Left lung (tissue), 10 donors: Measurements from ENCODE around the gene CMSS1. TPM values are rescaled to one million over a fixed set of nuclear protein-coding genes. Genes with fewer than 3 reads are reported as not detected.

Experiments used
- ATAC-seq: fragments of 200-7000 bp; cut with Tn5 transposase; one replicate; pipeline ENCODE4 v1.9.1; 2020; ENCODE audit warnings: moderate library complexity
- DNase-seq, 4 donors: peaks; one replicate each; pipeline ENCODE4 v3.0.0-alpha.2; 2013 to 2020
- H3K27ac ChIP-seq, 2 donors: fragments of 200-600 bp; sonication (generic) in 1 of 2; one replicate each; pipeline versions ENCODE4 v1.5.0 to v1.8.0; 2020 to 2021
- H3K27me3 ChIP-seq, 2 donors: fragments of 200-600 bp; sonication (generic) in 1 of 2; one replicate each; pipeline versions ENCODE4 v1.5.0 to v1.8.0; 2020 to 2021
- H3K36me3 ChIP-seq, 2 donors: fragments of 200-600 bp; sonication (generic) in 1 of 2; one replicate each; pipeline versions ENCODE4 v1.5.0 to v1.8.0; 2020 to 2021
- H3K4me1 ChIP-seq, 2 donors: fragments of 200-600 bp; one replicate each; pipeline ENCODE4 v1.8.0; 2021
- H3K4me3 ChIP-seq, 2 donors: fragments of 200-600 bp; sonication (generic) in 1 of 2; one replicate each; pipeline versions ENCODE4 v1.5.0 to v1.8.0; 2020 to 2021; ENCODE audit warnings: mild to moderate bottlenecking in 1 of 2
- H3K9me3 ChIP-seq, 2 donors: fragments of 200-600 bp; sonication (generic) in 1 of 2; one replicate each; pipeline versions ENCODE4 v1.5.0 to v1.8.0; 2020 to 2021
- intact Hi-C, 2 donors: fragments of 100-400 bp; cut with DNase I; formaldehyde crosslinking; loops; one replicate each; pipeline versions ENCODE4 v1.11.2 to v1.14.2; 2022
- polyA plus RNA-seq, 6 donors: library from polyadenylated mRNA; unstranded; fragments of 120-200 nt; gene quantifications; one replicate each; pipeline ENCODE4 v1.2.1, GENCODE V29; 2013; ENCODE audit not compliant: insufficient read length in 6 of 6
- total RNA-seq, 2 donors: library from RNA; stranded (reverse); fragmentation: NEBNext Ultra II Directional; extraction: Animal tissue kit (Norgen Biotek cat#: 25700); gene quantifications; one replicate each; pipeline ENCODE4 v1.2.1, GENCODE V29; 2021
- TF ChIP-seq, protein P1 (sequence below), 2 donors: fragments of 200-600 bp; sonication (generic) in 1 of 2; IDR thresholded peaks; one replicate each; pipeline versions ENCODE4 v1.5.0 to v1.8.0; 2021; ENCODE audit warnings: antibody characterized with exemption in 2 of 2
- donor health status: DM: no; HTN: yes; CAD: no.
- donor health status: DM: no; HTN: no; CAD: no.

The CMSS1 gene
- total and polyA plus RNA-seq, 8 donors, result 13.4 to 51.0 (median 41.8) TPM

DNA sequence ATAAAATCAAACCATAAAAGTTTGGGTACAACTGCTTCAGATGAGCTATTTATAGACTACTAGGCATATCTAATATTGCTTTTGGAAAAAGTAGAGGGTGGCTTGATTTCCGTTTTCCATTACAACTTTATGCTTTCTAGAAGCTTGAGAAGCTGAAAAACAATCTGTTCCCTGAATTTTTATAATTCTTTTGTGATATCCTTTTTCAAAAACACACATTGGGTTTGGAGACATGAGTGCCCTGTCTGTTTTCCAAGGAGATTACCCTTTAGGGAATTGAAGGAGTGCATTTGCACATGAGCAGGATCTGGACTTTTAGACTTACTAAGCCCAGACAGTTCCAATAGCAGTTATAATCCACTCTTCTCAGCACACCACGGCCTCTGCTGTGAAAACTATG, 346.1 kb downstream of the CMSS1 start:
- no peak overlapping the region for H3K4me3 ChIP-seq
- H3K27ac ChIP-seq, result peak overlapping the region in 1 of 2 donors; percentile 28
- peaks cover 0 to 5% of the 10 kb centered on the region in 2 donors for H3K36me3 ChIP-seq
- intact Hi-C loops, result loop anchor here in 1 of 2 donors (10.0 kb wide), 1 partner anchor 91 kb away; no protein-coding TSS in a partner anchor
- ATAC-seq, result no peak
- no peak for DNase-seq
- H3K4me1 ChIP-seq, result no peaks in the 10 kb centered on the region
- TF ChIP-seq, protein P1, sequence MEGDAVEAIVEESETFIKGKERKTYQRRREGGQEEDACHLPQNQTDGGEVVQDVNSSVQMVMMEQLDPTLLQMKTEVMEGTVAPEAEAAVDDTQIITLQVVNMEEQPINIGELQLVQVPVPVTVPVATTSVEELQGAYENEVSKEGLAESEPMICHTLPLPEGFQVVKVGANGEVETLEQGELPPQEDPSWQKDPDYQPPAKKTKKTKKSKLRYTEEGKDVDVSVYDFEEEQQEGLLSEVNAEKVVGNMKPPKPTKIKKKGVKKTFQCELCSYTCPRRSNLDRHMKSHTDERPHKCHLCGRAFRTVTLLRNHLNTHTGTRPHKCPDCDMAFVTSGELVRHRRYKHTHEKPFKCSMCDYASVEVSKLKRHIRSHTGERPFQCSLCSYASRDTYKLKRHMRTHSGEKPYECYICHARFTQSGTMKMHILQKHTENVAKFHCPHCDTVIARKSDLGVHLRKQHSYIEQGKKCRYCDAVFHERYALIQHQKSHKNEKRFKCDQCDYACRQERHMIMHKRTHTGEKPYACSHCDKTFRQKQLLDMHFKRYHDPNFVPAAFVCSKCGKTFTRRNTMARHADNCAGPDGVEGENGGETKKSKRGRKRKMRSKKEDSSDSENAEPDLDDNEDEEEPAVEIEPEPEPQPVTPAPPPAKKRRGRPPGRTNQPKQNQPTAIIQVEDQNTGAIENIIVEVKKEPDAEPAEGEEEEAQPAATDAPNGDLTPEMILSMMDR (IDR thresholded peaks at IDR 0.05), result no peak
- H3K9me3 ChIP-seq, result no peaks in the 10 kb centered on the region
- no peaks in the 10 kb centered on the region for H3K27me3 ChIP-seq

DNA sequence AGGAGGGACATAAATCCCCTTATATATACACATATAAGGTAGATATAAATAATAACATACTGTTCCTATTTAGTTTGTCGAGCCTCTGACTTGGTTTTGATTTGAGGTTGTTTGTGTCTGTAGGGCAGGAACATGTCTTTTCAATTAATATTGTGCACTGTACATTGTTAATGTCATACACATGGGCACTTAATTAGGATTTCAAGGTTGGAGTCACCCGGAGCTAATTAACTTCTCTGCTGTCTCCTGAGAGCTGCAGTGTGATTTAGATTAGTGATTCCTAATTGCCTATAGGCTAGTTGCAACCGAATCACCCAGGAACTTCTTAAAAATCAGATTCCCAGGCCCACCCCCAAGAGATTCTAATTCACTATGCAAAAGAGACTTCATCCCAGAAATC, 347.1 kb downstream of the CMSS1 start:
- Histone ChIP-seq H3K9me3 (no peaks in the 10 kb centered on the region), H3K4me3 (no peak overlapping the region), H3K27ac (no peak overlapping the region), H3K4me1 (no peaks in the 10 kb centered on the region), H3K36me3 (peaks cover 0 to 5% of the 10 kb centered on the region in 2 donors), H3K27me3 (no peaks in the 10 kb centered on the region)
- no peak for ATAC-seq
- no peak for DNase-seq
- TF ChIP-seq, protein P1 (IDR thresholded peaks at IDR 0.05), result no peak
- intact Hi-C loops, result loop anchor here in 1 of 2 donors (10.0 kb wide), 1 partner anchor 90 kb away; no protein-coding TSS in a partner anchor

DNA sequence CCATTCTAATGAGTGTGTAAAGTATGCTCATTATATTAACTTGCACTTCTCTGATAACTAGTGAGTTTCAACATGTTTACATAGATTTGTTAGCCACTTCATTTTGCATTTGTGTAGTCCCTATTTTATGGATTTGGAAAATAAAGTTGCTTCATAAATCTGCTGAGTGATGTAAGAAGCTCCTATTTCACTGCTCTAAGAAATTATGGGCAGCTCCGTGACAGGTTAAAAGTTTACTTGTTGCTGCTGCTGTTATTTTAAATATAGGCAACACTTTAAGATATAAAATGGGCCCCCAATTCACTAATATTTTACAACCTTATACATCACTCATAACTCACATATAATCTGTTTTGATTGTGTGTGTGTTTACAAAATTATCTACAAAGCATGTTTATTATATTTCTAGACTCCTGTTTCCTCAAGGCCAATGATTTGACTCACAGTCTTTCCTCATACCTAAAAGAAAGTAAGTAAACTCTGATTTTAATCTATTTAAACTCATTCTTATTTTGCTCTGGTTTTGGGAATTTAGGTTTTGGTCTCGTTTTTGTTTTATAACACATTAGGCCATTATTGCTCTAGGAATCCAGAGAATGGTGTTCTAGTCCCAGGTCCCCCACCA, 348.4 kb downstream of the CMSS1 start:
- ATAC-seq, result no peak
- no peak overlapping the region for H3K4me3 ChIP-seq
- H3K9me3 ChIP-seq, result no peaks in the 10 kb centered on the region
- H3K27me3 ChIP-seq, result no peaks in the 10 kb centered on the region
- no peak for DNase-seq
- intact Hi-C loops, result loop anchor here in 1 of 2 donors (10.0 kb wide), 1 partner anchor 89 kb away; no protein-coding TSS in a partner anchor
- H3K27ac ChIP-seq, result no peak overlapping the region
- TF ChIP-seq, protein P1 (IDR thresholded peaks at IDR 0.05), result no peak
- H3K4me1 ChIP-seq, result no peaks in the 10 kb centered on the region
- H3K36me3 ChIP-seq, result peaks cover 0 to 5% of the 10 kb centered on the region in 2 donors

DNA sequence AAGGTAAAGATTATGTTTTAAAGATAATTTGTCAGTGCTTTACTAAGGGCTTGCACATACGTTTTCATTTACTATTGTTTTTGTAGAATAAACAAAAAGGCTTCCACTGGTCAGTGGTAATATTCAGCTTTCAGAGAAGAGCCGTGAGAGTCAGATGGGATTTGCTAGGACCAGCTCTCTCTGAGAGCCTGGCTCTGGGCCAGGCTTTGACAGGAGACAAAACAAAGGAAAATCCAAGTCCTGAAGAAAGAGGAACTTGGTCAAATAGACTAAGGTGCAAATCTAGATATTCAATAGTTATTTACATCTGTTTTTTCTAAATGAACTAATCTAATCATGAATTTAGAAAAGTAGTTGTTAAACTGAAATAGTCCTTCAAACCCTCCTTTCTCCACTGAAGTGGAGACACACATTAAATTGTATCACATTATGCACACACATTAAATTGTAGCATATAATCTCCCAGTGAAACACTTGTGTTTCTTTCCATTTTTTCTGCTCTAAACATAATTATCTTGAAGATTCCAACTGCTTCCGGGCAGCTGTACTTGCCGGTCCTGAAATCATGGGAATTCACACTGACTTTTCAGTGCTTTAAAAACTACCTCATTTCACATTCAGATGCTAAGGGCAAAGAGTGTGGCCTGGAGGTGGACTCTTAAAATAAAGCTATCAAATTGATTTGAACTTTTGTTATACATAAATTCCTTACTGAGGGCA, 351.7 kb downstream of the CMSS1 start:
- Histone ChIP-seq H3K4me3 (no peak overlapping the region), H3K9me3 (no peaks in the 10 kb centered on the region), H3K36me3 (peaks cover 0 to 4% of the 10 kb centered on the region in 2 donors), H3K27ac (no peak overlapping the region), H3K4me1 (no peaks in the 10 kb centered on the region), H3K27me3 (no peaks in the 10 kb centered on the region)
- DNase-seq, result peak in 1 of 4 donors; percentile 35
- ATAC-seq, result no peak
- TF ChIP-seq, protein P1 (IDR thresholded peaks at IDR 0.05), result no peak
- intact Hi-C loops, result loop anchor here in 1 of 2 donors (10.0 kb wide), 1 partner anchor 85 kb away; no protein-coding TSS in a partner anchor

DNA sequence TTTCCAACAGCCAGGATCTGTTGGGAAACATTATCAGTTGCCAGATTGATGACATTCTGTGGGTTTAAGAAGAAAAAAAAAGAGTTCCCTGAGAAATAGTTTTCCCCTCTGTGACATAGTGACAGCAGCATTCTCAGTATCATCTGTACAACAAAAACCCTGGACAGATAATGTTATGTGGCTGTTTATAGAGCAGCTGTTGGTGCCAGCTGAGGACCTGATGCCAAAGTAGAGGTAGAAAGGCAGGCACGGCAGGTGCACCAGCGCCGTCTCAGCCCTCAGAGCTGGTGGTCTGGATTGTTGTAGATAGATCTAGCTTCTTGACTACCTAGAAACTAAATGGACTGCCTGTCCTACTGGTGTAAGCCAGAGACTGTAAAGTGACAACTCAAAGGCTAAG, 352.8 kb downstream of the CMSS1 start:
- H3K4me1 ChIP-seq, result no peaks in the 10 kb centered on the region
- intact Hi-C loops, result no loop called here
- TF ChIP-seq, protein P1 (IDR thresholded peaks at IDR 0.05), result no peak
- no peak for DNase-seq
- H3K27me3 ChIP-seq, result no peaks in the 10 kb centered on the region
- ATAC-seq, result no peak
- H3K9me3 ChIP-seq, result no peaks in the 10 kb centered on the region
- H3K36me3 ChIP-seq, result peaks cover 0 to 4% of the 10 kb centered on the region in 2 donors
- H3K27ac ChIP-seq, result no peak overlapping the region
- H3K4me3 ChIP-seq, result no peak overlapping the region
